K562 (cell line): ENCODE data around the gene KLHL12. TPM values are rescaled to one million over a fixed set of nuclear protein-coding genes. Genes with fewer than 3 reads are reported as not detected.
A peak's percentile ranks its signal among the peaks of the same experiment; 100 is the strongest.

Experiments
- ADNP ChIP-seq: fragments of 200-800 bp; sonication (Bioruptor generic); IDR thresholded peaks from 2 replicates; pipeline ENCODE4 v1.6.1; 2016; ENCODE audit warnings: missing genetic modification characterization, missing compliant biosample characterization
- BDP1 ChIP-seq: IDR thresholded peaks from 3 replicates; pipeline ENCODE4 v1.6.1; 2011; ENCODE audit not compliant: insufficient read length, insufficient read depth
- CTCF ChIP-seq, 3 experiments: IDR thresholded peaks in 2 of 3; conservative IDR thresholded peaks in 1 of 3; 2 replicates each; pipeline ENCODE4 v1.5.1; 2011 to 2012; ENCODE audit warnings: low read length in 3 of 3, mild to moderate bottlenecking in 3 of 3, control low read depth in 2 of 3, improper control_type of control experiment in 1 of 3, inconsistent platforms in 1 of 3, low read depth in 1 of 3, mixed read lengths in 1 of 3, moderate library complexity in 1 of 3; ENCODE audit not compliant: insufficient read depth in 2 of 3
- ESRRA ChIP-seq: fragments of 450-650 bp; IDR thresholded peaks from 2 replicates; pipeline ENCODE4 v1.6.1; 2014; ENCODE audit warnings: low read depth, mild to moderate bottlenecking, moderate library complexity, borderline replicate concordance
- GTF2A2 ChIP-seq: IDR thresholded peaks from 2 replicates; pipeline ENCODE4 v1.6.1; 2016; ENCODE audit warnings: mild to moderate bottlenecking, missing genetic modification characterization, missing compliant biosample characterization
- HDAC1 ChIP-seq, 2 experiments: fragments of 450-650 bp; IDR thresholded peaks; 2 replicates each; pipeline ENCODE4 v1.6.1; 2016 to 2017; ENCODE audit warnings: inconsistent platforms in 1 of 2, mild to moderate bottlenecking in 1 of 2, moderate library complexity in 1 of 2
- HDAC8 ChIP-seq: fragments of 450-650 bp; IDR thresholded peaks from 2 replicates; pipeline ENCODE4 v1.6.1; 2016; ENCODE audit warnings: mild to moderate bottlenecking, missing genetic modification characterization, moderate library complexity, missing compliant biosample characterization
- MTA2 ChIP-seq: fragments of 450-650 bp; IDR thresholded peaks from 2 replicates; pipeline ENCODE4 v1.6.1; 2016; ENCODE audit warnings: low read depth
- NFATC3 ChIP-seq: fragments of 450-650 bp; IDR thresholded peaks from 2 replicates; pipeline ENCODE4 v1.6.1; 2017; ENCODE audit warnings: mild to moderate bottlenecking
- POLR2A ChIP-seq: fragments of 450-650 bp; conservative IDR thresholded peaks from 2 replicates; pipeline ENCODE4 v1.6.1; 2016
- RAD21 ChIP-seq, 2 experiments: fragments of 250-450 bp in 1 of 2; fragments of 450-650 bp in 1 of 2; sonication (Bioruptor Pico) in 1 of 2; formaldehyde crosslinking in 1 of 2; IDR thresholded peaks in 1 of 2; conservative IDR thresholded peaks in 1 of 2; 2 replicates each; pipeline versions ENCODE4 v1.4.0 to v1.8.0; 2020 to 2022; ENCODE audit warnings: mild to moderate bottlenecking in 2 of 2, moderate library complexity in 1 of 2
- RAD51 ChIP-seq: fragments of 450-650 bp; IDR thresholded peaks from 2 replicates; pipeline ENCODE4 v1.7.1; 2016; ENCODE audit warnings: low read depth, mild to moderate bottlenecking, borderline replicate concordance
- RNF2 ChIP-seq: sonication (generic); IDR thresholded peaks from 2 replicates; pipeline ENCODE4 v1.6.1; 2016
- ZNF174 ChIP-seq: fragments of 250-450 bp; sonication (Bioruptor Pico); IDR thresholded peaks from 2 replicates; pipeline ENCODE4 v1.4.0; 2020; ENCODE audit warnings: mild to moderate bottlenecking
- ZNF639 ChIP-seq, 2 experiments: fragments of 200-800 bp in 1 of 2; sonication (Bioruptor generic) in 1 of 2; sonication (generic) in 1 of 2; formaldehyde crosslinking in 1 of 2; IDR thresholded peaks in 1 of 2; conservative IDR thresholded peaks in 1 of 2; 2 replicates each; pipeline versions ENCODE4 v1.5.0 to v1.6.1; 2016 to 2020; ENCODE audit warnings: missing compliant biosample characterization in 1 of 2, missing genetic modification characterization in 1 of 2, missing genetic modification reagents in 1 of 2
- polyA plus RNA-seq, 8 experiments: library from polyadenylated mRNA; depleted of rRNA in 4 of 8; stranded (reverse) in 5 of 8; unstranded in 3 of 8; fragments of >200 nt; fragmentation: Nextera tagmentation in 2 of 8; fragmentation: Illumina TruSeq in 1 of 8; extraction: Ambion mirVana in 2 of 8; extraction: Trizol in 1 of 8; gene quantifications; 2 replicates each; pipeline versions ENCODE4 v1.2.1 to v1.2.3, GENCODE V29; 2011 to 2014; ENCODE audit warnings: inconsistent platforms in 1 of 8, missing spikeins in 1 of 8
- total RNA-seq, 7 experiments: library from RNA; depleted of rRNA in 6 of 7; stranded (reverse); fragments of >200 nt in 6 of 7; fragmentation: Illumina TruSeq in 2 of 7; extraction: Trizol in 2 of 7; gene quantifications; 2 replicates each; pipeline versions ENCODE4 v1.2.1 to v1.2.3, GENCODE V29; 2011 to 2021; ENCODE audit warnings: low replicate concordance in 1 of 7
- TF ChIP-seq, protein P1 (sequence below), 2 experiments: fragments of 450-650 bp; IDR thresholded peaks; 2 replicates each; pipeline ENCODE4 v1.6.1; 2016; ENCODE audit warnings: mild to moderate bottlenecking in 2 of 2, borderline replicate concordance in 1 of 2, low read depth in 1 of 2, moderate library complexity in 1 of 2

KLHL12 gene
- total and polyA plus RNA-seq, 9 of the 15 experiments (the other 6 are each of a cell fraction or from before 2014, with no cell fraction given) = 23.1 to 85.1 (median 35.0) TPM

- peak in 1 of 2 experiments; percentile 77; a peak in 1 of 4 replicates for TF ChIP-seq HDAC1 (IDR thresholded peaks at IDR 0.05)
- no peak for TF ChIP-seq HDAC8
- TF ChIP-seq ADNP = peak; percentile 56; the same call in 1 of the 2 replicates
- TF ChIP-seq RAD21 (CRISPR knock-in tag; conservative IDR thresholded peaks at IDR 0.05 in 1 of 2, IDR thresholded peaks at IDR 0.05 in 1 of 2) = peak; percentile 79 to 84
- TF ChIP-seq RAD51 = 0 out of 2 replicates have a peak, but pooled peaks have one; percentile 6
- TF ChIP-seq ZNF174 (CRISPR knock-in tag) = no peak
- TF ChIP-seq MTA2 = peak; percentile 69
- TF ChIP-seq GTF2A2 (tag) = no peak
- TF ChIP-seq ZNF639 (CRISPR knock-in tag; conservative IDR thresholded peaks at IDR 0.05 in 1 of 2, IDR thresholded peaks at IDR 0.05 in 1 of 2) = peak in 1 of 2 experiments; percentile 58; a peak in 1 of 4 replicates
- peak; percentile 47 to 75 (median 51); a peak in 5 of 6 replicates for TF ChIP-seq CTCF (IDR thresholded peaks at IDR 0.05 in 2 of 3, conservative IDR thresholded peaks at IDR 0.05 in 1 of 3; ENCODE audit: insufficient read depth in 2 of 3, low read depth in 1 of 3, low read length in 3 of 3)
- 0 out of 2 replicates have a peak, but pooled peaks have one; percentile 72 for TF ChIP-seq RNF2
- no peak for TF ChIP-seq ESRRA
- TF ChIP-seq POLR2A = no peak
- TF ChIP-seq, protein P1, sequence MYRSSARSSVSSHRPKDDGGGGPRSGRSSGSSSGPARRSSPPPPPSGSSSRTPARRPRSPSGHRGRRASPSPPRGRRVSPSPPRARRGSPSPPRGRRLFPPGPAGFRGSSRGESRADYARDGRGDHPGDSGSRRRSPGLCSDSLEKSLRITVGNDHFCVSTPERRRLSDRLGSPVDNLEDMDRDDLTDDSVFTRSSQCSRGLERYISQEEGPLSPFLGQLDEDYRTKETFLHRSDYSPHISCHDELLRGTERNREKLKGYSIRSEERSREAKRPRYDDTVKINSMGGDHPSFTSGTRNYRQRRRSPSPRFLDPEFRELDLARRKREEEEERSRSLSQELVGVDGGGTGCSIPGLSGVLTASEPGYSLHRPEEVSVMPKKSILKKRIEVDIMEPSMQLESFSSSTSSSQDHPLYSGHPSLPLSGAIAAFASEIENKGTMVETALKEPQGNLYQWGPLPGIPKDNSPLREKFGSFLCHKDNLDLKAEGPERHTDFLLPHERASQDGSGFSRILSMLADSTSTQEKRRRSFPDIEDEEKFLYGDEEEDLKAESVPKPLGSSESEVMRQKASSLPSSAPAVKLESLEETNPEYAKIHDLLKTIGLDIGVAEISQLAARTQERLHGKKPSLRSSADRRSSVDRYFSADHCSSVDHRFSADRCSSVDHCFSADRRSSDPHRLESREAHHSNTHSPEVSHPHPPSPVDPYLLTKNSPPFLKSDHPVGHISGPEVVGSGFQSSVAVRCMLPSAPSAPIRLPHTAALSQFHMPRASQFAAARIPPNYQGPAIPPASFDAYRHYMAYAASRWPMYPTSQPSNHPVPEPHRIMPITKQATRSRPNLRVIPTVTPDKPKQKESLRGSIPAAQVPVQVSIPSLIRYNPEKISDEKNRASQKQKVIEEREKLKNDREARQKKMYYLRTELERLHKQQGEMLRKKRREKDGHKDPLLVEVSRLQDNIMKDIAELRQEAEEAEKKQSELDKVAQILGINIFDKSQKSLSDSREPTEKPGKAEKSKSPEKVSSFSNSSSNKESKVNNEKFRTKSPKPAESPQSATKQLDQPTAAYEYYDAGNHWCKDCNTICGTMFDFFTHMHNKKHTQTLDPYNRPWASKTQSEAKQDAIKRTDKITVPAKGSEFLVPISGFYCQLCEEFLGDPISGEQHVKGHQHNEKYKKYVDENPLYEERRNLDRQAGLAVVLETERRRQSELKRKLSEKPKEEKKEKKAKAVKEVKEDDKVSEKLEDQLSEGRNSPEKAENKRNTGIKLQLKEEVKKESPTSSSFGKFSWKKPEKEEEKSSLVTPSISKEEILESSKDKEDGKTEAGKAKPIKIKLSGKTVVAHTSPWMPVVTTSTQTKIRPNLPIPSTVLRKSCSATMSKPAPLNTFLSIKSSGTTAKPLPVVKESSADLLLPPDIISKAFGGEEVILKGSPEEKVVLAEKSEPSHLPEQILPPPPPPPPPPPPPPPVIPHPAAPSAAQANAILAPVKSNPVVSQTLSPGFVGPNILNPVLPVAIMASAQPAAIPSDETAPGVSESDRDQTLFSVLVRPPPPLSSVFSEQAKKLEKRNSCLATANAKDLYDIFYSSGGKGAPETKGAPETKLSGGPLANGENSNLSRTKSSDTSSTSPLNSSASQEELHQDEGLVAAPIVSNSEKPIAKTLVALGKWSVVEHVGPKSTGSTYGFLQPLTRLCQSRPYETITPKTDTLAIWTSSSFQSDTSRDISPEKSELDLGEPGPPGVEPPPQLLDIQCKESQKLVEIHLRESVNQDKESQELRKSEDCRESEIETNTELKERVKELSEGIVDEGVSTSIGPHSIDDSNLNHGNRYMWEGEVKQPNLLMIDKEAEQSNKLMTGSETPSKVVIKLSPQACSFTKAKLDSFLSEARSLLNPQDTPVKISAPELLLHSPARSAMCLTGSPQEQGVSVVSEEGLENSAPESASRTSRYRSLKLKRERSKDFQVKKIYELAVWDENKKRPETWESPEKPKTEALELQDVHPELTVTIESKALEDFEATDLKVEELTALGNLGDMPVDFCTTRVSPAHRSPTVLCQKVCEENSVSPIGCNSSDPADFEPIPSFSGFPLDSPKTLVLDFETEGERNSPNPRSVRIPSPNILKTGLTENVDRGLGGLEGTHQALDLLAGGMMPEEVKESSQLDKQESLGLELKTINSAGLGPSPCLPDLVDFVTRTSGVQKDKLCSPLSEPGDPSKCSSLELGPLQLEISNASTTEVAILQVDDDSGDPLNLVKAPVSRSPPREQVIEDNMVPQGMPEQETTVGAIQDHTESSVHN (IDR thresholded peaks at IDR 0.05; ENCODE audit: borderline replicate concordance in 1 of 2, low read depth in 1 of 2) = peak in 1 of 2 experiments; percentile 81; a peak in 2 of 4 replicates
- peak; percentile 56; the same call in 1 of the 2 replicates for TF ChIP-seq NFATC3
- TF ChIP-seq BDP1 = no peak
Measured at GRCh38 chr1:202938287-202938925, 11.4 kb upstream of the KLHL12 start (continued).
